ENCODE measurements around the gene KIF5A.

KIF5A gene

GRCh38 chr12:57603815-57604453 is 54.1 kb downstream of the KIF5A start:
- peak overlapping the region; percentile 95 for H2AFZ ChIP-seq (ENCODE audit: low read depth, low read length)
- peak overlapping the region; percentile 100 for H3K4me2 ChIP-seq (ENCODE audit: low read length)
- H4K20me1 ChIP-seq (ENCODE audit: insufficient read depth, low read length): no peaks in the 10 kb centered on the region
- H3K36me3 ChIP-seq (replicated peaks; ENCODE audit: low read depth, low read length): peaks cover 10% of the 10 kb centered on the region
- H3K9ac ChIP-seq (ENCODE audit: low read length): peak overlapping the region; percentile 97
- TF ChIP-seq CTCF (IDR thresholded peaks at IDR 0.05; ENCODE audit: low read depth, low read length): no peak
- TF ChIP-seq EZH2phosphoT487 (IDR thresholded peaks at IDR 0.05; ENCODE audit: low read depth): no peak
- peaks cover 11% of the 10 kb centered on the region for H3K79me2 ChIP-seq (ENCODE audit: low read length)
- H3K4me3 ChIP-seq (ENCODE audit: low read length): peak overlapping the region; percentile 100
- H3K9me3 ChIP-seq (ENCODE audit: insufficient read depth, low read length): no peaks in the 10 kb centered on the region
- no peaks in the 10 kb centered on the region for H3K27me3 ChIP-seq (ENCODE audit: low read depth, low read length)
- peaks cover 13% of the 10 kb centered on the region for H3K4me1 ChIP-seq (ENCODE audit: low read length)
- H3K27ac ChIP-seq (ENCODE audit: low read length): peak overlapping the region; percentile 52; the same call in 1 of the 2 replicates

- TF ChIP-seq EZH2phosphoT487 (IDR thresholded peaks at IDR 0.05; ENCODE audit: low read depth): no peak
- no peak for TF ChIP-seq CTCF (IDR thresholded peaks at IDR 0.05; ENCODE audit: low read depth, low read length)
- H2AFZ ChIP-seq (ENCODE audit: low read depth, low read length): peak within 1 kb of the TSS; percentile 95
- no peaks in the 10 kb centered on the region for H4K20me1 ChIP-seq (ENCODE audit: insufficient read depth, low read length)
- H3K9me3 ChIP-seq (ENCODE audit: insufficient read depth, low read length): no peaks in the 10 kb centered on the region
- peak within 1 kb of the TSS; percentile 52 for H3K27ac ChIP-seq (ENCODE audit: low read length)
- H3K27me3 ChIP-seq (ENCODE audit: low read depth, low read length): no peaks in the 10 kb centered on the region
- H3K4me1 ChIP-seq (ENCODE audit: low read length): peaks cover 13% of the 10 kb centered on the region
- H3K79me2 ChIP-seq (ENCODE audit: low read length): peaks cover 11% of the 10 kb centered on the region
- H3K36me3 ChIP-seq (replicated peaks; ENCODE audit: low read depth, low read length): peaks cover 10% of the 10 kb centered on the region
- H3K4me2 ChIP-seq (ENCODE audit: low read length): peak within 1 kb of the TSS; percentile 100
- H3K9ac ChIP-seq (ENCODE audit: low read length): peak within 1 kb of the TSS; percentile 97
- H3K4me3 ChIP-seq (ENCODE audit: low read length): peak within 1 kb of the TSS; percentile 100
These were observed 54.7 kb downstream of the KIF5A start, which contains the start of gene DTX3 for GRCh38 chr12:57604454-57604991. Gene DTX3, plus strand, starts transcription at chr12:57604824. Its CDS starts 1,694 bp downstream, at chr12:57606518.

GRCh38 chr12:57604992-57605810 is 55.4 kb downstream of the KIF5A start:
- peak overlapping the region; percentile 52 for H3K27ac ChIP-seq (ENCODE audit: low read length)
- H3K9me3 ChIP-seq (ENCODE audit: insufficient read depth, low read length): no peaks in the 10 kb centered on the region
- peak overlapping the region; percentile 100 for H3K4me2 ChIP-seq (ENCODE audit: low read length)
- TF ChIP-seq EZH2phosphoT487 (IDR thresholded peaks at IDR 0.05; ENCODE audit: low read depth) (no peak), CTCF (IDR thresholded peaks at IDR 0.05; ENCODE audit: low read depth, low read length) (no peak)
- H3K9ac ChIP-seq (ENCODE audit: low read length): peak overlapping the region; percentile 97
- H2AFZ ChIP-seq (ENCODE audit: low read depth, low read length): peak overlapping the region; percentile 82
- H3K36me3 ChIP-seq (replicated peaks; ENCODE audit: low read depth, low read length): peaks cover 10% of the 10 kb centered on the region
- H3K4me3 ChIP-seq (ENCODE audit: low read length): peak overlapping the region; percentile 100
- peaks cover 13% of the 10 kb centered on the region for H3K4me1 ChIP-seq (ENCODE audit: low read length)
- H3K27me3 ChIP-seq (ENCODE audit: low read depth, low read length): no peaks in the 10 kb centered on the region
- peaks cover 11% of the 10 kb centered on the region for H3K79me2 ChIP-seq (ENCODE audit: low read length)
- H4K20me1 ChIP-seq (ENCODE audit: insufficient read depth, low read length): no peaks in the 10 kb centered on the region

- Histone ChIP-seq H4K20me1 (ENCODE audit: insufficient read depth, low read length) (no peaks in the 10 kb centered on the region), H3K4me1 (ENCODE audit: low read length) (peaks cover 15% of the 10 kb centered on the region), H3K9ac (ENCODE audit: low read length) (no peak overlapping the region), H3K4me2 (ENCODE audit: low read length) (peak overlapping the region; percentile 100), H3K4me3 (ENCODE audit: low read length) (peak overlapping the region; percentile 100; the same call in 1 of the 2 replicates), H3K9me3 (ENCODE audit: insufficient read depth, low read length) (no peaks in the 10 kb centered on the region), H2AFZ (ENCODE audit: low read depth, low read length) (no peak overlapping the region), H3K27ac (ENCODE audit: low read length) (no peak overlapping the region), H3K27me3 (ENCODE audit: low read depth, low read length) (no peaks in the 10 kb centered on the region), H3K79me2 (ENCODE audit: low read length) (peaks cover 11% of the 10 kb centered on the region), H3K36me3 (replicated peaks; ENCODE audit: low read depth, low read length) (peaks cover 10% of the 10 kb centered on the region)
- TF ChIP-seq EZH2phosphoT487 (IDR thresholded peaks at IDR 0.05; ENCODE audit: low read depth): no peak
- no peak for TF ChIP-seq CTCF (IDR thresholded peaks at IDR 0.05; ENCODE audit: low read depth, low read length)
These were observed 56.0 kb downstream of the KIF5A start for GRCh38 chr12:57605811-57606311.

Data from OCI-LY3 (cell line).